Colonic mucosa (tissue), 4 donors: ENCODE measurements around the gene DLL1. TPM values are rescaled to one million over a fixed set of nuclear protein-coding genes. Genes with fewer than 3 reads are reported as not detected.

Experiments
- DNase-seq: peaks from one replicate; pipeline ENCODE4 v3.0.0-alpha.2; 2020
- H3K27ac ChIP-seq: fragments of 200-600 bp; one replicate; pipeline ENCODE4 v1.8.0; 2021
- H3K27me3 ChIP-seq: fragments of 200-600 bp; one replicate; pipeline ENCODE4 v1.8.0; 2021
- H3K36me3 ChIP-seq: fragments of 200-600 bp; one replicate; pipeline ENCODE4 v1.8.0; 2021
- H3K4me1 ChIP-seq: fragments of 200-600 bp; one replicate; pipeline ENCODE4 v1.8.0; 2021; ENCODE audit warnings: mild to moderate bottlenecking
- H3K4me3 ChIP-seq: fragments of 200-600 bp; one replicate; pipeline ENCODE4 v1.8.0; 2021
- H3K9ac ChIP-seq, 2 donors: one replicate each; pipeline ENCODE4 v1.7.0; 2013; ENCODE audit warnings: control low read depth in 2 of 2, low read depth in 2 of 2, low read length in 2 of 2
- H3K9me3 ChIP-seq: fragments of 200-600 bp; one replicate; pipeline ENCODE4 v1.8.0; 2021
- CTCF ChIP-seq: fragments of 200-600 bp; IDR thresholded peaks from one replicate; pipeline ENCODE4 v1.8.0; 2022; ENCODE audit warnings: antibody characterized with exemption, mild to moderate bottlenecking
- intact Hi-C: fragments of 100-400 bp; cut with DNase I; formaldehyde crosslinking; loops from one replicate; pipeline ENCODE4 v1.14.1; 2022
- total RNA-seq, 2 donors: library from RNA; stranded (reverse); fragmentation: NEBNext Ultra II Directional in 1 of 2; extraction: Animal tissue kit (Norgen Biotek cat#: 25700) in 1 of 2; gene quantifications; one replicate each; pipeline ENCODE4 v1.2.1, GENCODE V29; 2021
- donor health status: healthy.
- donor health status: DM: no; HTN: no; CAD: no.
- donor health status: DM: no; HTN: no; CAD: no.

The DLL1 gene
- total RNA-seq, 2 donors from 2014 or later = 16.1 to 26.8 TPM

DNA sequence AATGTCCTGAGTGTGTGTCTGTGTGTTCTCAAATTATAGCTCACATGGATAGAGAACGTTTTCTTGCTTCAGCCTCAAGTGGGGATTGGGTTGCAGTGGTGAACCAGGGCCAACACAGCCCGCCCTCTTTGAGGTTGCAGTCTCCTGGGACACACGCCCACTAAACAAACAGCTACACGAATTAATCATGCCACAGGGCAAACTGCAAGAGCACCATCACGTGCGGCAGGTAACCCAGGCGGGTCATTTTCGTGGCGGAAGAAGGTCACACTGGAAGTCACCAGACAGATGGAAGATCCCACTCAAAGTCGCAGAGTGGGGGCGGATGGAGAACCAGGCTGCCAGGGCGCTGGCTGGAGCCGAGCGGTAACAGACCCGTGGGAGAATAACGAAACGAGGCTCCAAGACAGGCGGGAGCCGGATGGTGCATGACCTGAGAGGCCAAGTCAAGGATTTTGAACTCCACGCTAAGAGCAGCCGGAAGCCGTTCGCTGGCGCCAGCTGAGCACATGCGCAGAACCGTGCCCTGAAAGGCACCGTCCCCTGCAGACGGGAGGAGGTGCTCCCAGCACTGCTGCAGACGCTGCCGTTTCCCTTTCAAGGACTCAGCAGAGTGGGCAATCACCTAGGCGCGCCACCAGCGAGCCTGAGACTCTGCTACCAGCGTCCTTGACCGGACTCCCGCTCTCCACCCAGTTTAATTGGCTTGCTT is 10.7 kb downstream of the DLL1 start:
- peak overlapping the region; percentile 23 for H3K4me3 ChIP-seq
- H3K9ac ChIP-seq = peak overlapping the region; percentile 44 to 66
- intact Hi-C loops = no loop called here
- no peaks in the 10 kb centered on the region for H3K27me3 ChIP-seq
- H3K36me3 ChIP-seq = no peaks in the 10 kb centered on the region
- peaks cover 9% of the 10 kb centered on the region for H3K4me1 ChIP-seq
- peak overlapping the region; percentile 81 for H3K27ac ChIP-seq
- H3K9me3 ChIP-seq = no peaks in the 10 kb centered on the region
- peak; percentile 86 for DNase-seq
- no peak for TF ChIP-seq CTCF

GRCh38 chr6:170279426-170279825 is 11.5 kb downstream of the DLL1 start:
- DNase-seq = no peak
- Histone ChIP-seq H3K9me3 (no peaks in the 10 kb centered on the region), H3K27ac (peak overlapping the region; percentile 81), H3K9ac (peak overlapping the region in 1 of 2 donors; percentile 66), H3K4me1 (peaks cover 9% of the 10 kb centered on the region), H3K4me3 (no peak overlapping the region), H3K27me3 (no peaks in the 10 kb centered on the region), H3K36me3 (no peaks in the 10 kb centered on the region)
- intact Hi-C loops = no loop called here
- TF ChIP-seq CTCF = no peak

- no peaks in the 10 kb centered on the region for H3K27me3 ChIP-seq
- no peak for DNase-seq
- H3K27ac ChIP-seq = no peak overlapping the region
- H3K9me3 ChIP-seq = no peaks in the 10 kb centered on the region
- H3K4me3 ChIP-seq = no peak overlapping the region
- no peak overlapping the region for H3K9ac ChIP-seq
- intact Hi-C loops = no loop called here
- no peak for TF ChIP-seq CTCF
- no peaks in the 10 kb centered on the region for H3K36me3 ChIP-seq
- peaks cover 9% of the 10 kb centered on the region for H3K4me1 ChIP-seq
Measured at GRCh38 chr6:170278743-170279094, 12.2 kb downstream of the DLL1 start.

- Histone ChIP-seq H3K4me1 (peaks cover 9% of the 10 kb centered on the region), H3K9me3 (no peaks in the 10 kb centered on the region), H3K36me3 (no peaks in the 10 kb centered on the region), H3K9ac (no peak overlapping the region), H3K27me3 (no peaks in the 10 kb centered on the region), H3K4me3 (no peak overlapping the region), H3K27ac (no peak overlapping the region)
- no peak for DNase-seq
- TF ChIP-seq CTCF = no peak
- intact Hi-C loops = no loop called here
Measured at GRCh38 chr6:170277893-170278742, 12.8 kb downstream of the DLL1 start.

GRCh38 chr6:170276369-170277057 is 14.4 kb downstream of the DLL1 start:
- H3K9me3 ChIP-seq = no peaks in the 10 kb centered on the region
- intact Hi-C loops = no loop called here
- H3K4me3 ChIP-seq = no peak overlapping the region
- H3K9ac ChIP-seq = no peak overlapping the region
- H3K27me3 ChIP-seq = no peaks in the 10 kb centered on the region
- no peak for TF ChIP-seq CTCF
- no peak for DNase-seq
- no peak overlapping the region for H3K27ac ChIP-seq
- H3K4me1 ChIP-seq = peaks cover 9% of the 10 kb centered on the region
- H3K36me3 ChIP-seq = no peaks in the 10 kb centered on the region
